Measurements from ENCODE around the gene FRMD8. TPM values are rescaled to one million over a fixed set of nuclear protein-coding genes. Genes with fewer than 3 reads are reported as not detected.

Gene FRMD8
- total RNA-seq, 1 experiment from 2014 or later, result 22.7 TPM

DNA sequence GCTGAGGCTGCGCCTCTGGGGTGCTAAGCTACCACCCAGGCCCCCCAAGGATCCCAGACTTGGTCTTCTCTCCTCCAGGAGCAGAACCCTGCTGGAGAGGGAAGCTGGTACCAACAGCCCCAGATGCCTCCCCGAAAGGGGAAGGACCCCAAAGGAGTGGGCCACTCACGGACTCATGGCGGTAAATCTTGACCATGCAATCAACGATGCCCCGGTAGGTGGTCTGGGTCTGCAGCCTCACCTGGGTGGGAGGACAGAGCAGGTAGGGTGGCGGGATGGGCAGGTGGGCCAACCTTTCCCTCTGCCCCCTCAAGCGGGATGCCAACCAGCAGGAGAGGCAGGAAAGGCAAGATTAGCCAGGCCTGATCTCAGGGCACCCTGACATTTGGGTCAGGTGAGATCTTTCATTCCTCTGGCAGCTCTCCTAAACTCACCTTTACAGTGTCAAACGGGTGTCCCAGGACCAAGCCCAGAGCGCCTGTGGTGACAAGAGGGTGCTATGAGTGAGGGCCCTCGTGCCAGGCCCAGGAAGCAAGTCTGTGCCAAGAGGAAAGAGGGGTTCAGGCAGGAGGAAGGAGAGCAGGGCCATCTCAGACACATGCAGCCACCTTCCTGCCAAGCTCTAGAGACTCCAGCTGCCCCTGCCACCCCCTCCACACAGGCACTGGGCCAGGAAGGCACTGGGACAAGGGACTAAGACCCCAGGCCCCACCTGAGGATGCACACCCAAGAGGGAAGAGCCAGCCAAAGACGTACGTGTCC, 6.6 kb upstream of the FRMD8 start:
- Histone ChIP-seq H4K8ac (replicated peaks; ENCODE audit: insufficient read length, low read depth, low read length) (no peak overlapping the region), H2AK5ac (ENCODE audit: insufficient read length, low read length) (no peak overlapping the region), H4K5ac (ENCODE audit: insufficient read length, low read depth, low read length) (no peak overlapping the region), H3K23ac (ENCODE audit: insufficient read length, low read depth, low read length) (no peak overlapping the region), H3K23me2 (ENCODE audit: insufficient read length, low read depth, low read length, poor library complexity, severe bottlenecking) (no peaks in the 10 kb centered on the region), H3T11ph (ENCODE audit: low read length) (no peak overlapping the region), H3K27me3 (ENCODE audit: insufficient read depth, low read length) (no peaks in the 10 kb centered on the region), H2BK5ac (ENCODE audit: insufficient read length, low read length) (no peak overlapping the region), H3K79me1 (ENCODE audit: insufficient read depth, low read depth, low read length, poor library complexity, severe bottlenecking) (no peaks in the 10 kb centered on the region), H3K9me3 (ENCODE audit: control insufficient read depth, low read depth, low read length) (no peaks in the 10 kb centered on the region), H4K91ac (ENCODE audit: insufficient read length, low read depth, low read length) (no peak overlapping the region), H3K4me1 (ENCODE audit: insufficient read depth, low read length) (0 out of 2 replicates have a peak, but pooled peaks cover 2% of the 10 kb centered on the region), H3K27ac (ENCODE audit: insufficient read length, low read depth, low read length) (no peak overlapping the region), H4K20me1 (ENCODE audit: control insufficient read depth, insufficient read depth, insufficient read length) (no peaks in the 10 kb centered on the region), H3K56ac (ENCODE audit: insufficient read length, low read depth, low read length) (no peak overlapping the region), H2BK20ac (ENCODE audit: low read depth, low read length, poor library complexity, severe bottlenecking) (no peak overlapping the region), H3K79me2 (ENCODE audit: insufficient read depth, low read length) (no peaks in the 10 kb centered on the region), H2BK12ac (ENCODE audit: insufficient read length, low read depth, low read length) (no peak overlapping the region), H2BK120ac (ENCODE audit: low read depth, low read length, poor library complexity, severe bottlenecking) (no peak overlapping the region), H3K18ac (ENCODE audit: insufficient read length, low read depth, low read length) (no peak overlapping the region), H3K14ac (ENCODE audit: insufficient read depth, low read length) (no peak overlapping the region), H3K4ac (ENCODE audit: low read depth, low read length) (no peak overlapping the region), H2BK15ac (ENCODE audit: low read depth, low read length) (no peak overlapping the region), H2AFZ (ENCODE audit: low read length) (no peak overlapping the region), H3K4me2 (ENCODE audit: insufficient read depth, insufficient read length, low read length) (no peak overlapping the region), H3K9ac (ENCODE audit: extremely low read depth, insufficient read length, low read length) (no peak overlapping the region)
- Mint-ChIP-seq H3K9me3 (no peaks in the 10 kb centered on the region), H3K27ac (no peak overlapping the region), H3K27me3 (ENCODE audit: low read depth) (peaks cover 2% of the 10 kb centered on the region; the same call in 1 of the 2 replicates), H3K36me3 (ENCODE audit: insufficient read depth in 1 of 3, low read depth in 3 of 3) (no peaks in the 10 kb centered on the region), H3K4me1 (peaks cover 18 to 22% of the 10 kb centered on the region in 2 experiments), H3K4me3 (no peak overlapping the region)
- no CpG with 5 or more reads among the region's 13 CpGs for WGBS (ENCODE audit: extremely low coverage, insufficient read length, low lambda C conversion rate)
- TF ChIP-seq, protein P1, sequence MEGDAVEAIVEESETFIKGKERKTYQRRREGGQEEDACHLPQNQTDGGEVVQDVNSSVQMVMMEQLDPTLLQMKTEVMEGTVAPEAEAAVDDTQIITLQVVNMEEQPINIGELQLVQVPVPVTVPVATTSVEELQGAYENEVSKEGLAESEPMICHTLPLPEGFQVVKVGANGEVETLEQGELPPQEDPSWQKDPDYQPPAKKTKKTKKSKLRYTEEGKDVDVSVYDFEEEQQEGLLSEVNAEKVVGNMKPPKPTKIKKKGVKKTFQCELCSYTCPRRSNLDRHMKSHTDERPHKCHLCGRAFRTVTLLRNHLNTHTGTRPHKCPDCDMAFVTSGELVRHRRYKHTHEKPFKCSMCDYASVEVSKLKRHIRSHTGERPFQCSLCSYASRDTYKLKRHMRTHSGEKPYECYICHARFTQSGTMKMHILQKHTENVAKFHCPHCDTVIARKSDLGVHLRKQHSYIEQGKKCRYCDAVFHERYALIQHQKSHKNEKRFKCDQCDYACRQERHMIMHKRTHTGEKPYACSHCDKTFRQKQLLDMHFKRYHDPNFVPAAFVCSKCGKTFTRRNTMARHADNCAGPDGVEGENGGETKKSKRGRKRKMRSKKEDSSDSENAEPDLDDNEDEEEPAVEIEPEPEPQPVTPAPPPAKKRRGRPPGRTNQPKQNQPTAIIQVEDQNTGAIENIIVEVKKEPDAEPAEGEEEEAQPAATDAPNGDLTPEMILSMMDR (conservative IDR thresholded peaks at IDR 0.05), result no peak
- no peak for DNase-seq

Data from H9 (cell line).